Immature natural killer cell (primary cell): Measurements from ENCODE around the gene ECI1. TPM values are rescaled to one million over a fixed set of nuclear protein-coding genes. Genes with fewer than 3 reads are reported as not detected.
"Not testable (repeated sequence)": the region's sequence is repeated elsewhere in the genome, so short reads cannot be mapped to it uniquely, and the experiment has no call there.

Experiments used
- DNase-seq, 3 donors: peaks; one replicate each; pipeline ENCODE4 v3.0.0; 2022; ENCODE audit warnings: mixed read lengths in 1 of 3
- H3K27ac Mint-ChIP-seq, 6 donors: one replicate each; pipeline ENCODE4 v1.8.0; 2020; ENCODE audit warnings: mixed read lengths in 6 of 6, mild to moderate bottlenecking in 5 of 6, inconsistent platforms in 4 of 6, moderate library complexity in 3 of 6
- H3K27me3 Mint-ChIP-seq, 3 donors: one replicate each; pipeline ENCODE4 v1.8.0; 2020 to 2021; ENCODE audit warnings: low read depth in 3 of 3, mild to moderate bottlenecking in 3 of 3, mixed read lengths in 3 of 3, moderate library complexity in 3 of 3, inconsistent platforms in 1 of 3
- H3K36me3 Mint-ChIP-seq, 3 donors: one replicate each; pipeline ENCODE4 v1.8.0; 2020; ENCODE audit warnings: mixed read lengths in 3 of 3, inconsistent platforms in 2 of 3, mild to moderate bottlenecking in 2 of 3
- H3K4me1 Mint-ChIP-seq, 2 donors: one replicate each; pipeline ENCODE4 v1.8.0; 2020; ENCODE audit warnings: inconsistent platforms in 2 of 2, mild to moderate bottlenecking in 2 of 2, mixed read lengths in 2 of 2, moderate library complexity in 1 of 2
- H3K4me3 Mint-ChIP-seq, 5 donors: one replicate each; pipeline ENCODE4 v1.8.0; 2020; ENCODE audit warnings: mild to moderate bottlenecking in 5 of 5, mixed read lengths in 5 of 5, inconsistent platforms in 3 of 5, moderate library complexity in 3 of 5
- H3K9me3 Mint-ChIP-seq, 6 donors: one replicate each; pipeline ENCODE4 v1.8.0; 2020; ENCODE audit warnings: mild to moderate bottlenecking in 6 of 6, mixed read lengths in 6 of 6, inconsistent platforms in 4 of 6, moderate library complexity in 3 of 6
- polyA plus RNA-seq, 3 donors: library from polyadenylated mRNA; unstranded; fragments of 300-500 nt; fragmentation: Illumina TruSeq; gene quantifications; one replicate each; pipeline ENCODE4 v1.2.3, GENCODE V29; 2021

The ECI1 gene
- polyA plus RNA-seq, 3 donors from 2014 or later, result 40.4 to 67.8 (median 42.2) TPM

GRCh38 chr16:2205967-2206313 lies 45.4 kb downstream of the ECI1 start:
- Mint-ChIP-seq H3K9me3 (no peaks in the 10 kb centered on the region), H3K36me3 (peaks cover 0 to 6% (median 3%) of the 10 kb centered on the region in 3 donors), H3K27ac (peak overlapping the region in 5 of 6 donors; percentile 30 to 85 (median 79)), H3K4me1 (peaks cover 19 to 21% of the 10 kb centered on the region in 2 donors), H3K4me3 (peak overlapping the region; percentile 71 to 79 (median 76)), H3K27me3 (peaks cover 7 to 11% (median 11%) of the 10 kb centered on the region in 3 donors)
- DNase-seq, result no peak

- peaks cover 7 to 11% (median 11%) of the 10 kb centered on the region in 3 donors for H3K27me3 Mint-ChIP-seq
- peaks cover 0 to 6% (median 6%) of the 10 kb centered on the region in 3 donors for H3K36me3 Mint-ChIP-seq
- peak; percentile 96 to 98 (median 98) for DNase-seq
- H3K4me3 Mint-ChIP-seq, result peak within 1 kb of the TSS; percentile 79 to 86 (median 79)
- H3K9me3 Mint-ChIP-seq, result no peaks in the 10 kb centered on the region
- peaks cover 19 to 21% of the 10 kb centered on the region in 2 donors for H3K4me1 Mint-ChIP-seq
- H3K27ac Mint-ChIP-seq, result peak within 1 kb of the TSS; percentile 44 to 89 (median 81)
Measured at GRCh38 chr16:2205104-2205966, 46.1 kb downstream of the ECI1 start, which contains the start of gene MLST8. MLST8 (plus strand) TSS chr16:2205454; CDS start chr16:2206086, 632 bp downstream.

GRCh38 chr16:2204416-2205103 lies 46.8 kb downstream of the ECI1 start:
- H3K9me3 Mint-ChIP-seq, result no peaks in the 10 kb centered on the region
- peaks cover 7 to 11% (median 11%) of the 10 kb centered on the region in 3 donors for H3K27me3 Mint-ChIP-seq
- DNase-seq, result peak in 1 of 3 donors; percentile 18
- peaks cover 0 to 8% (median 6%) of the 10 kb centered on the region in 3 donors for H3K36me3 Mint-ChIP-seq
- H3K27ac Mint-ChIP-seq, result peak overlapping the region; percentile 36 to 80 (median 78)
- peaks cover 19 to 21% of the 10 kb centered on the region in 2 donors for H3K4me1 Mint-ChIP-seq
- H3K4me3 Mint-ChIP-seq, result peak overlapping the region; percentile 66 to 80 (median 79)

GRCh38 chr16:2203119-2203688 lies 48.2 kb downstream of the ECI1 start:
- H3K27me3 Mint-ChIP-seq, result peaks cover 9 to 16% (median 15%) of the 10 kb centered on the region in 3 donors
- H3K4me3 Mint-ChIP-seq, result peak overlapping the region; percentile 37 to 79 (median 60)
- H3K27ac Mint-ChIP-seq, result peak overlapping the region in 2 of 6 donors; percentile 30 to 45
- DNase-seq, H3K9me3 Mint-ChIP-seq, H3K36me3 Mint-ChIP-seq: not testable (repeated sequence)
- peaks cover 19 to 23% of the 10 kb centered on the region in 2 donors for H3K4me1 Mint-ChIP-seq

- no peak overlapping the region for H3K4me3 Mint-ChIP-seq
Measured at GRCh38 chr16:2200313-2200712, 51.1 kb downstream of the ECI1 start.

GRCh38 chr16:2199621-2200139 lies 51.7 kb downstream of the ECI1 start:
- Mint-ChIP-seq H3K27ac (no peak overlapping the region), H3K27me3 (peaks cover 5 to 25% (median 12%) of the 10 kb centered on the region in 3 donors), H3K4me1 (peaks cover 5 to 12% of the 10 kb centered on the region in 2 donors)

More at GRCh38 chr16:2200313-2200712, 51.1 kb downstream of the ECI1 start:
- Mint-ChIP-seq H3K9me3 (no peaks in the 10 kb centered on the region), H3K27ac (peak overlapping the region in 1 of 6 donors; percentile 53), H3K4me1 (peaks cover 7 to 13% of the 10 kb centered on the region in 2 donors), H3K27me3 (peaks cover 7 to 23% (median 12%) of the 10 kb centered on the region in 3 donors), H3K36me3 (peaks cover 0 to 8% (median 0%) of the 10 kb centered on the region in 3 donors)
- no peak for DNase-seq

GRCh38 chr16:2199095-2199494 lies 52.3 kb downstream of the ECI1 start:
- H3K9me3 Mint-ChIP-seq, result no peaks in the 10 kb centered on the region
- H3K4me3 Mint-ChIP-seq, result no peak overlapping the region
- peaks cover 0 to 8% of the 10 kb centered on the region in 2 donors for H3K4me1 Mint-ChIP-seq
- H3K36me3 Mint-ChIP-seq, result peaks cover 0 to 8% (median 0%) of the 10 kb centered on the region in 3 donors
- H3K27me3 Mint-ChIP-seq, result peaks cover 5 to 25% (median 9%) of the 10 kb centered on the region in 3 donors
- no peak for DNase-seq
- no peak overlapping the region for H3K27ac Mint-ChIP-seq

More at GRCh38 chr16:2199621-2200139, 51.7 kb downstream of the ECI1 start:
- Mint-ChIP-seq H3K36me3 (peaks cover 0 to 8% (median 0%) of the 10 kb centered on the region in 3 donors), H3K4me3 (no peak overlapping the region), H3K9me3 (no peaks in the 10 kb centered on the region)
- DNase-seq, result no peak

GRCh38 chr16:2198283-2198682 lies 53.1 kb downstream of the ECI1 start:
- H3K27ac Mint-ChIP-seq, result no peak overlapping the region
- H3K4me1 Mint-ChIP-seq, result peaks cover 0 to 5% of the 10 kb centered on the region in 2 donors
- peaks cover 7 to 22% (median 8%) of the 10 kb centered on the region in 3 donors for H3K27me3 Mint-ChIP-seq
- H3K4me3 Mint-ChIP-seq, result peak overlapping the region in 3 of 5 donors; percentile 49 to 53 (median 50)
- H3K36me3 Mint-ChIP-seq, result peaks cover 0 to 8% (median 0%) of the 10 kb centered on the region in 3 donors
- DNase-seq, result no peak
- no peaks in the 10 kb centered on the region for H3K9me3 Mint-ChIP-seq

- Mint-ChIP-seq H3K4me1 (peaks cover 0 to 5% of the 10 kb centered on the region in 2 donors), H3K27me3 (peaks cover 7 to 22% (median 8%) of the 10 kb centered on the region in 3 donors), H3K4me3 (peak overlapping the region; percentile 49 to 58 (median 50)), H3K27ac (no peak overlapping the region), H3K36me3 (peaks cover 0 to 8% (median 0%) of the 10 kb centered on the region in 3 donors), H3K9me3 (no peaks in the 10 kb centered on the region)
- DNase-seq, result no peak
Measured at GRCh38 chr16:2197765-2198164, 53.6 kb downstream of the ECI1 start.

GRCh38 chr16:2196981-2197511 lies 54.3 kb downstream of the ECI1 start:
- DNase-seq, result no peak
- peaks cover 7 to 21% (median 10%) of the 10 kb centered on the region in 3 donors for H3K27me3 Mint-ChIP-seq
- H3K36me3 Mint-ChIP-seq, result peaks cover 0 to 7% (median 0%) of the 10 kb centered on the region in 3 donors
- H3K4me1 Mint-ChIP-seq, result peaks cover 0 to 5% of the 10 kb centered on the region in 2 donors
- no peaks in the 10 kb centered on the region for H3K9me3 Mint-ChIP-seq
- peak overlapping the region; percentile 15 to 62 (median 49) for H3K4me3 Mint-ChIP-seq
- no peak overlapping the region for H3K27ac Mint-ChIP-seq

GRCh38 chr16:2196162-2196980 lies 55.0 kb downstream of the ECI1 start, which contains the start of gene CASKIN1:
CASKIN1 (minus strand) TSS chr16:2196605; CDS start chr16:2196432, 173 bp downstream.
- peaks cover 0 to 5% (median 0%) of the 10 kb centered on the region in 3 donors for H3K36me3 Mint-ChIP-seq
- H3K9me3 Mint-ChIP-seq, result no peaks in the 10 kb centered on the region
- H3K4me1 Mint-ChIP-seq, result peaks cover 0 to 5% of the 10 kb centered on the region in 2 donors
- H3K27ac Mint-ChIP-seq, result no peak within 1 kb of the TSS
- H3K27me3 Mint-ChIP-seq, result peaks cover 4 to 18% (median 10%) of the 10 kb centered on the region in 3 donors
- H3K4me3 Mint-ChIP-seq, result peak within 1 kb of the TSS; percentile 15 to 62 (median 49)
- DNase-seq, result no peak
